HG02970 (cell line): ENCODE results near the gene NT5C1B.

Experiments used
- ATAC-seq: cut with Tn5 transposase; IDR thresholded peaks from one replicate; pipeline ENCODE4 v1.9.1; 2021; ENCODE audit warnings: mild to moderate bottlenecking, moderate library complexity, moderate number of reproducible peaks; ENCODE audit not compliant: unreplicated experiment, low FRiP score

The NT5C1B gene

GRCh38 chr2:18552351-18553077 is 36.9 kb downstream of the NT5C1B start:
- ATAC-seq, result no peak

DNA sequence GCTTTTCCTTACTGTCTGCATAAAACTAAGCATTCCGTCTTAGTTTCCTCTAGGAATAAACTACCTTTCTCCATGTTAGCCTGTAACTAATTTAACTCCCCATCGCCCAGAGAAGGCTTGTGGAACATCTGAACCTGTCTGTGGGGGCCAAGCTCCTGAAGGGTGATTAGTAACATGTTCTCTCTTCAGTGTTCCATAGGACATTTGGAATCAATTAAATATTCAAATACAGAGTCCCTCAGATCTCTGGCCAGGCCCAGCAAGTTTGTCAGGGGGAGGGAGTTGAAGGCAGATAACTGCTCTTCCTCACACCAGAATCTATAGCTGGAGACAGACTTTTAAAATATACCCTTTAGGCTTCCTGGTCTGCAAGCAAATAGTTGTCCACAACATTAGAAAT is 37.7 kb downstream of the NT5C1B start:
- ATAC-seq, result no peak

DNA sequence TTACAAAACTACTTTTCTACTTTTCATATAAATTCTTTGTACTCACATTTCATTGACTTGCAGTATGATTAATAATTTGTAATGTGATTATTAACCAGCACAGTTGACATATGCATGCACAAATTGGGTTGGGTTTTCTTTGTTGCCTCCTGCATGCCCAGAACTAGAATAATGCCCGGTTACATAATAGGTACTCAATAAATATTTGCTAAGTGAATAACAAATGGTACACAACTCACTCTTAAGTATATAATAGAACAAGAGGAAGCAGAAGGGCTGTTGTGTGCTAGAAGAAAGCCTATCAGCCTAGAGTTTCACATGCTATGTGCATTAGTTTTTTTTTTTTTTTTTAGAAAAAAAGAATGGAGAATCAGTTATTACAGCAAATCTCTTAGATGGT is 38.2 kb downstream of the NT5C1B start:
- no peak for ATAC-seq

GRCh38 chr2:18550433-18550832 is 38.9 kb downstream of the NT5C1B start:
- ATAC-seq, result no peak

- ATAC-seq, result no peak
These were observed 40.3 kb downstream of the NT5C1B start for GRCh38 chr2:18549083-18549482.

DNA sequence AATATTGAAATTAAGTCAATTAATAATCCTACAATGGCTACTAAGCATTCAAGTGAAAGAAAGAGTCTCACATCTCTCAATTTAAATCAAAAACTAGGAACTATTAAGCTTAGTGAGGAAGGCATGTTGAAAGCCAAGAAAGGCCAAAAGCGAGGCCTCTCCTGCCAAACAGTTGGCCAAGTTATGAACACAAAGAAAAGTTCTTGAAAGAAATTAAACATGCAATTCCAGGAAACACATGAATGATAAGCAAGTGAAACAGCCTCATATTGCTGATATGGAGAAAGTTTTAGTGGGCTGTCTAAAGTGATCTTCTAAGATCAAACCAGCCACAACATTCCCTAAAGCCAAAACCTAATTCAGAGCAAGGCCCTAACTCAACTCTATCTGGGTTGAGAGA is 40.7 kb downstream of the NT5C1B start:
- no peak for ATAC-seq

DNA sequence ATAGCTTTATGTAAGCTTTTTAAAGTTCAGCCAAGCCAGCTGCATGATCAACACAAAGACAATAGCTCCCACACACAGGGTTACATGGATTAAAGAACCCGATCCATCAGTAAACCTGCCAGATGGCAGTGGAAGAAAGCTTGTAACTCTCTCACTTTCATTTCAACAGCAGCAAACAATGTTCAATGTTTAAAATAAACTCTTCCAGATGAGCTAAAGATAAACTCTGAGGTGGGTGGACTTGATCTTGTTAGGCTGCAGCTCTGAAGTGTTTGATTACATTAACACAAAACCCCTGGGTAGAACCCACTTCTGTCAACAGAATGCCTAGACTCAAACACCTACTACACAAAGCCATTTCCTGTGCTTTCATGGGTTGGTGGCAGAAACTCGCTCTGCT is 42.8 kb downstream of the NT5C1B start:
- no peak for ATAC-seq

GRCh38 chr2:18545384-18545783 is 44.0 kb downstream of the NT5C1B start:
- ATAC-seq, result no peak

GRCh38 chr2:18544171-18544570 is 45.2 kb downstream of the NT5C1B start:
- no peak for ATAC-seq

GRCh38 chr2:18540872-18541271 is 48.5 kb downstream of the NT5C1B start:
- ATAC-seq, result no peak

DNA sequence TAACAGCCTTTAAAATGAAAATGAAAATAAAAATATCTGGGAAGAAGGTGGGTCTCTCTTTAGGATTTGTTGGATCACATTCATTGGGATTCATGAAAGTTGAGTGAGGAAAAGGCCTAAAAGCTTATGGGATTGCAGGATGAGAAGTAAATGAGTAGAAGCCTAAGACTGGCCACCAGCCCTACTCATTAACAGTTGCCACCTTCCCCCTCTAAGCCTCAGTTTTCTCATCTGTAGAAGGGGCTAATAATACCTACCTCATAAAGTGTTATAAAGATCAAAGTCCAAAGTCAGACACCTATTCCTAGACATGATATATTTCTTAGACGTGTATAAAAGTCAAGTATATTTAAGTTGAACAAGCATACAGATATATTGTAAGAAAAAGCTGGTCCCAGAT is 52.7 kb downstream of the NT5C1B start:
- ATAC-seq, result no peak

DNA sequence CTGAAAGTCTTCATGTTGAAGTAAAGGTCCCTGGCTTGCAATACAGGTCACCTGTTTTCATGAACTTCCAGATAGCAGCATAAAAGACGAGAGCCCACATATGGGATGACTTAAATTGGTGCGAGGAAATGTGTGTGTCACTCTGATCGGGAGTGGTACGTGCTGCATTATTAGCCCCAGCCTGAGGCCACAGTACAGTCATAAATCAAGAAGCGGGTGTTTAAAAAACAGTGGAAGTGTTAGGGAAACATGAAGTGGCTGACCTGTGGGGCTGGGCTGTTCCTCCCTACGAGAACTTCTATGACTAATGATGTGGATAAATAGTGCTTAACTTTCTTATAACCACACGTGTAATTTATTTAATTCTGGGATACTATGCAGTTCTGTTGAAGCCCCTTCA is 53.3 kb downstream of the NT5C1B start:
- no peak for ATAC-seq

- no peak for ATAC-seq
These were observed 58.2 kb downstream of the NT5C1B start for GRCh38 chr2:18531194-18531593.

DNA sequence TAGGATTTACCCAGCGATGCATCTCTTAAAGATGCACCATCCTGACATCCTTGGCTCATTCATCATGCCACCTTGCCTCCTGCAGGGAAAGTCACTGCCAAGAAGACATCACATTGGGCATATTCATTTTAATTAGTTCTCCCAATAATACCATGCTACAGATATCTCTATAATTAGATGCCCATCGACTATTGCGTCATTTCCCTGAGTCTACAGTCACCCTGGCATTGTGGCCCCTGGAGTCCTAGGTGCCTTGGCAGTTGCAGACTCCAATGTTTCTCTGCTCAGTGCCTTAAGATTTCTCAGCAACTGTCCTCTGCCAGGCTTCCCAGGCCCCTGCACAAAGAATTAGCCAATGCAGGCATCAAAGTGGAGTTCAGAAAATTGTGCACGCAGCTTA is 61.5 kb downstream of the NT5C1B start:
- ATAC-seq, result no peak

DNA sequence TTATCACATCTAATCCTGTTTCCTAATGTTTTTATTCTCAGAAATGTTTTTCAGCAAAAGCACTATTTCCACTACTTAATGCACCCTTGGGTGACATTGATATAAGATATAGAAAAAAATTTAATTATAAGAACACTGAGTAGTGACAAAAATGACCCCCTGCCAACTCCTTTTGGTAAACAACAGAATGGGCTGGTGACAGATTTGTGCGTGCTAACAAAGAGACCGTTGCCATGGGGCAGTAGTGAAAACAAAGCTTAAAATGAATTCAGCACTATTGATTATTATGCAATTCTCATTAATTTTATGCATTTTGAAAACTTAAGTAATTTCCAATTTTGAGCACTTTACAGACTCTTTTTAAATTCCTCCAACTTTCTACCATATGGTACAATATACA is 62.0 kb downstream of the NT5C1B start:
- no peak for ATAC-seq

DNA sequence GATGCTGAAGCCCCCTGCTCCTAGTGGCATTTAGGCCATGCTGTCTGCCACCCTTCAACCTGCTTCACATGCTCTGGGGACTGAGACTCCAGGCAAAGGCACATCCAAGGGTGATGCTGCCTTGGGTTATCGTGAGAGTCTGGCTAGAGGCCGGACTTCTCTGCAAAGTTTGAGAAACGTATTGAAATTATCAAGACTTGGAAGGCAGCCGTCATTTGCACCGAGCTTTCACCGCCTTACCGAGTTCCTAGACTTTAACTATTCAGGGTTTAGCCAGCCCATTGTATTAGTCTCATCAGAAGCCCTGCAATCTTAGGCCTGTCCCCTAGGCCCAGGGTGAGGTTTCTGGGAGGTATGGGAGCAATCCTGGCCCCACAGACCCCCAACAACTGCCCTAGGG is 62.9 kb downstream of the NT5C1B start:
- ATAC-seq, result no peak

DNA sequence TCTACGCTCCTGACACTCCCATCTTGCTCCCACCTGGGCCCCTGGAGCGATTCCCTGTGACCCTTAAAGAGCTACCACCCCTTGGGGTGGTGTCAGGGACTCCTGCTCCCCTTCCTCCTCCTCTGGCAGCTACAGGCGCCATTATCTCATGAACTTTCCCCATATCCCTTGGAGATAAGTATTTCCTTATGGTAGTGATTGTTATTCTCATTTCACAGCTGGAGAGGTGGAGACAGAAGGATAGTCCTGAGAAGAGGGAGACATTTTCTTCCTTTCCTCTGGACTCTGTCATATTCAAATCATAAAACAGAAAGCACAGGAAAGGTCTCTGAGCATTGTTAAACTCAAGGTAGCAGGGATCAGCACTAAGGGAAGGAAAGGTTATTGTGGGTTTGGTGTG is 63.5 kb downstream of the NT5C1B start:
- no peak for ATAC-seq

DNA sequence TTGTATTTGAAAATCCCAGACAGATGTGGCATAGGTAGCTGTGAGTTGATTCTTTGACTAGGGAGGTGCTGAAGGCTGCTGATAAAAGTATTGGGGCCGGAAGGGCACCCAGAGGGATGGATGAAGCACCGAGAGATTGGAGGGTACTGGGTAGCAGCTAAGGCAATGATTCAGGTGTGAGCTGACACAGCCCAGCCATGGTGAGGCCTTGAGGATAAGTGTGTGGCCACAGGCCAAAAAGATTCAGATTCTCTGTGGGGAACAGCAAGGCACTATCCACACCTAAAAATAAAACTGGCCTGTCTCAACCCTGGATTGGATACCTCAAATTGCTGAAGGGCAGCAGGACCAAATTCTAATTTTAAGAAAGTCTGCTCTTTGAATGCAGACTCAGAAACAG is 64.1 kb downstream of the NT5C1B start:
- no peak for ATAC-seq

DNA sequence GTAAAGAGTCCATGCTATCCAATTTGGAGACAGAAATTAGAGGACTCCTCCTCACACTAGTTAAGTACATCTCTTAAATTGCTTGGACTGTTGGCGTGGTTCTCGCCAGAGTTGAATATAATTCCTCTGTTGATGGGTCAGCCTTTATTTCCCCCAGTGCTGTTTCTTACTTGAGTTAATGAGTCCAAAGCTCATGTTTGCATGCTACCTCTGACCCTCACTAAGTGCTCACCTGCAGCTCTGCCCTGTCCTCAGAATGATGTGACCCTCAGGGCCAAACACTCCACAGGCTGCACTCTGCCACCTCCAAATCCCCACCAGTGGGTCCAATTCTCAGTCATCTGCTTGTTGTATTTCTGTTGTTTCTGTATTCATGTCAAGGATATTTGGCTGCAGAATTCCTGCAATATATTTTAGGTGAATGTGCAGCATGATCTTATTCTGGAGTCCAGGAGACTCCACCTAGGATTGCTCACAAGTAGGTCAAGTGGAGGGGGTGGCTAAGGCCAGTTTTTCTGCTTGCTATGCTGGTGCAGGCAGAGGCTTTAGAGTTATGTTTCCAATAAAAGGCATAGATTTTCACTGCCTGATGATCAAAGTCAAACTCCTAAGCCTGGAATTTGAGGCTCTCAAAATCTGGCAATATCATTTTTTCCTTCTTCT is 66.8 kb downstream of the NT5C1B start:
- no peak for ATAC-seq

GRCh38 chr2:18520451-18521425 is 68.6 kb downstream of the NT5C1B start:
- ATAC-seq, result peak; percentile 72

GRCh38 chr2:18519914-18520450 is 69.4 kb downstream of the NT5C1B start:
- ATAC-seq, result no peak
